Camera-type eye (tissue), 1 donor: ENCODE measurements around the gene ACOT12. TPM values are rescaled to one million over a fixed set of nuclear protein-coding genes. Genes with fewer than 3 reads are reported as not detected.

ENCODE experiments used
- total RNA-seq: library from RNA; depleted of rRNA; stranded (reverse); fragments of >200 nt; gene quantifications from one replicate; pipeline ENCODE4 v1.2.3, GENCODE V29; 2014

The ACOT12 gene
- not detected for total RNA-seq

GRCh38 chr5:81393783-81394718 is at the start of gene ACOT12:
TSS of gene ACOT12 (minus strand) at chr5:81394134. CDS start at chr5:81394114, 20 bp downstream.

GRCh38 chr5:81301271-81302015 is 92.5 kb downstream of the ACOT12 start, which contains the start of gene ZCCHC9:
TSS of gene ZCCHC9 (plus strand) at chr5:81301587. CDS start at chr5:81304758, 3,171 bp downstream.

Other genes starting within 250 kb of the ACOT12 start
- gene CKMT2, start 160.8 kb downstream of the ACOT12 start, total RNA-seq = 32.4 TPM
- 25.2 TPM for gene ZCCHC9, start 92.5 kb downstream of the ACOT12 start, total RNA-seq